Measurements from ENCODE around the gene CHCT1. TPM values are rescaled to one million over a fixed set of nuclear protein-coding genes. Genes with fewer than 3 reads are reported as not detected.
A peak's percentile ranks its signal among the peaks of the same experiment; 100 is the strongest.

Gene CHCT1
- total RNA-seq, 2 experiments from 2014 or later = 0.32 to 0.58 TPM

DNA sequence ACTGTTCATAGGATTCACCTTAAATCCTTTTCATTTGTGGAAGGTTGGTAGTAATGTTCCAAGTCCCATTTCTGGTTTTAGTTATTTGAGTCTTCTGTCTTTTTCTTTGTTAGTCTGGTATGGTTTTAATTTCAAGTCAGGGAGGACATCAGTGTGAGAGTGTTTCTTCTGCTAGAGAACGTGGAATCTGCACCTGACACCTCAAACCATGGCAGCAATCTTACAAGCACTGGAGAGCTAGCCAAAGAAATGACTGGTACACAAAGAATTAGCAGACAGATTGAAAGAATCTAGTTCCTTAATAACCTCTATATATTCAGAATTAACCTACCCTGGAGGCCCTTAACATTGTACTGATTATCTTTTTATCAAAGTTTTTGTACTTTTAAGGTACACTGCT, 50.2 kb downstream of the CHCT1 start:
- Mint-ChIP-seq H3K27me3 (no peaks in the 10 kb centered on the region), H3K9me3 (ENCODE audit: low read depth) (peaks cover 3% of the 10 kb centered on the region), H3K27ac (peak overlapping the region; percentile 0), H3K4me3 (no peak overlapping the region), H3K36me3 (ENCODE audit: low read depth) (peaks cover 34% of the 10 kb centered on the region), H3K4me1 (peaks cover 5% of the 10 kb centered on the region)
- ChIA-PET POLR2A (no interaction called here), CTCF (interaction anchor here (0.6 kb wide), 1 partner anchor 166 kb away, joined by 3 read pairs; no protein-coding TSS in a partner anchor)
- intact Hi-C loops (cut with DNase I, micrococcal nuclease) = no loop called here
- no peak for ATAC-seq
- DNase-seq = no peak

DNA sequence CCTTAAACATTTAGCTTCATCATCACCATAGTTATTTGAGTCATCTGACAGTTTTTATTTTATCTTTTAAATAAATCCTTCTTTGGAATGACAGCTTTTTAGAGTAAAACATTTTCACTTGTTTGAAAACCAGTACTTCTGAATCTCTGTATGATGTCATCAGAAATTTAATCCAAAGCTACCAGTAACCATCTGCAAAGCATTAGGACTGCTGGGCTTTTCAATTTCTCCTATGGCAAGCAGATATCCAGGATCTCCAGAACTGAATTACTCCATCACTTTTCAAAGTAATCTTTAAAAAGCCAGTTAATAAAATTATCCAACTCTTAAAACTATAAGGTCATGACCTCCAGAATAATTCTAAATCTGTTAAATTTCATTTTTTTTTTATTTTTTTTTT, 51.5 kb downstream of the CHCT1 start:
- CTCF ChIA-PET = interaction anchor here (1.4 kb wide), 1 partner anchor 96 kb away, joined by 4 read pairs; no protein-coding TSS in a partner anchor
- H3K4me3 Mint-ChIP-seq = no peak overlapping the region
- H3K27ac Mint-ChIP-seq = no peak overlapping the region
- DNase-seq (no peak), ATAC-seq (no peak)
- POLR2A ChIA-PET = no interaction called here
- intact Hi-C loops (cut with DNase I, micrococcal nuclease) = no loop called here
- H3K27me3 Mint-ChIP-seq = no peaks in the 10 kb centered on the region
- H3K36me3 Mint-ChIP-seq (ENCODE audit: low read depth) = peaks cover 34% of the 10 kb centered on the region
- H3K9me3 Mint-ChIP-seq (ENCODE audit: low read depth) = peaks cover 3% of the 10 kb centered on the region
- H3K4me1 Mint-ChIP-seq = peaks cover 5% of the 10 kb centered on the region

Other genes starting within 250 kb of the CHCT1 start
- gene USP32, start 30.4 kb upstream of the CHCT1 start, total RNA-seq = 10 to 100 TPM; 32.3 to 33.1 TPM
- 10 to 100 TPM; 21.4 to 28.8 TPM for gene APPBP2, start 103.8 kb downstream of the CHCT1 start, total RNA-seq
- gene PPM1D, start 177.7 kb downstream of the CHCT1 start, total RNA-seq = 1 to 10 TPM; 9.3 to 9.7 TPM

All from activated CD4-positive, alpha-beta T cell treated with anti-CD3 and anti-CD28 coated beads for 36 hours (primary cell).